HG03159 (cell line): Measurements from ENCODE around the gene CPXM2.

Experiments
- ATAC-seq: cut with Tn5 transposase; IDR thresholded peaks from one replicate; pipeline ENCODE4 v1.9.1; 2021; ENCODE audit warnings: mild to moderate bottlenecking, moderate library complexity; ENCODE audit not compliant: unreplicated experiment

CPXM2 gene

GRCh38 chr10:123878666-123879303, 12.8 kb downstream of the CPXM2 start:
- no peak for ATAC-seq

GRCh38 chr10:123870260-123870659, 21.3 kb downstream of the CPXM2 start:
- no peak for ATAC-seq

DNA sequence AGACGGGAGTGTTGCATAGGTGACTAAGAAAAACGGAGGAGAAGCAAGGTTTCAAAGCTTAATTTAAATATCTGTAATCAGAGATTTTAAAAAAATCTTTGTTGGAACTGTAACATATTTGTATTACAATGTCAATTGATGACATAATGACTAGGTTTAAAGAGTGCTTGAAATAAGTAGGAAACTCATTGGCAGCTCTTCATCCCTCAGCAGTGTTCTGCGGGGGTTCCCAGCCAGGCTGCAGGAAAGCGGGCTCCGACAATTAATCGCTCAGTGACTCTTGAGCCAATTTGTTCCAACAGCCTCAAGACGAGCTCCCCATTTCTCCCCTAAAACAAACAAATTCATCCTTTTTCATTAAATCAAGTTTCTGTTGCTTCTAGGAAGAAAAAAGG, 22.6 kb downstream of the CPXM2 start:
- ATAC-seq = no peak

DNA sequence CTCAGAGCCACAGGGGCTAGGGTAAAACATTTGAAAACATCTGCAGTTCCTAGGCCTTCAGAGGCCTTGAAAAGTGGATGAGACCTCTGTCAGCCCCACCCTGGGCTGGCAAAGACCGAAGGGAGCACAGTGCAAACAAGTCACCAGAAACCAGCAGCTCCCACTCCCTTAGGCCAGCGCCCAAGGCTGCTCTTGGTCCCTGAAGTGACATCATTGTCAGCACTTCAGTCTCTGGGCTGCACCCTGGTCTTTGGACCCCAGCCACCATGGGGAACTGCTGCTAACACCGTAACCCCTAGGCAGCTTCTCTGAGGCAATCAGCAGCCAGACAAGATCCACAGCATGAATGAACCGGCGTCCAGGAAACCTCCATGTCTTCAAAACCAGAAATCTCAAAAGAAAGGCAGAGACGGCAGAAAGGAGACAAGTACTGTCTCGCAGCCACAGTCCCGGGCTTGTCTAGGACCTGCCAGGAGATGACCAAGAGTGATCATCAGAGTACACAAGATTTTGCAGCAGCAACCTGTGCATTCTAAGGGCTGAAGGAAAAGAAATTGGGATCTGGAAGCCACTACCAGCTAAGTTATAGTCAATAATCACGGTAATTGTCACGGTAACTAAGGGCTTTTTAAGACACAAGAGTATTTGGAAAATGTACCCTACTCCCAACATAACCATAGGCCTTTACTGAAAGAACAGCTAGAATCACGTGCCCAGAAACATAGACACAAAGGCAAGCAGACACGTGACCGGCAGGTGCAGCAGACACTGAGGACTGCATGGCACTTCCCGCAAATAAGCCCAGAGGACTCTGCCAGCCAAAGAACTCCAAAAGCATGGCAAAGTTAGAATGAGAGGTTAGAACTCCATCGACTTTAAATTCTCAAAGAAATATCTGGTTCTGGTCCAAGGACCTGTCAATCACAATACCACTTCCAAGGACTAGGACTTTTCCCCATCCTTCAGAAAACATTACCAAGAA, 23.3 kb downstream of the CPXM2 start:
- no peak for ATAC-seq

- no peak for ATAC-seq
Observed at GRCh38 chr10:123865880-123866279, 25.7 kb downstream of the CPXM2 start.

DNA sequence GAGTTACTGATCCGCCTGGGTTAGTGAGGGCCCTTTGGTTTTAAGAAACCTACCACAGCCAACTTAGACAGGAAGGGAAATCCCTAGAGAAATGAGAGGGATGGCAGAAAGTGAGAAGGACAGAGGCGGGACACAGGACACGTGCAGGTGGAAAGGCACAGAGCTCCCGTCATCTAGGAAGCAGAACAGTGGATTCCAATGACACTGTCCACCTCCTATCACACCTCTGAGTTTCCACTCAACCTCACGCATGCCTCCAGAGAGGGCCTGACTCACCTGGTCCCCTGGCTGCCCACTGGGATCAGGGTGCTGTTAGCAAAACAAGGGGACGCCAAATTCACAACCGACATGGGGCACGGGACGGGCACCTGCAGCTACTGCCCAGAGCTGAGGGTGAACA, 26.3 kb downstream of the CPXM2 start:
- no peak for ATAC-seq

- no peak for ATAC-seq
Observed at GRCh38 chr10:123864923-123865322, 26.7 kb downstream of the CPXM2 start.

GRCh38 chr10:123863721-123864482, 27.7 kb downstream of the CPXM2 start:
- no peak for ATAC-seq

GRCh38 chr10:123863183-123863575, 28.4 kb downstream of the CPXM2 start:
- ATAC-seq = no peak

DNA sequence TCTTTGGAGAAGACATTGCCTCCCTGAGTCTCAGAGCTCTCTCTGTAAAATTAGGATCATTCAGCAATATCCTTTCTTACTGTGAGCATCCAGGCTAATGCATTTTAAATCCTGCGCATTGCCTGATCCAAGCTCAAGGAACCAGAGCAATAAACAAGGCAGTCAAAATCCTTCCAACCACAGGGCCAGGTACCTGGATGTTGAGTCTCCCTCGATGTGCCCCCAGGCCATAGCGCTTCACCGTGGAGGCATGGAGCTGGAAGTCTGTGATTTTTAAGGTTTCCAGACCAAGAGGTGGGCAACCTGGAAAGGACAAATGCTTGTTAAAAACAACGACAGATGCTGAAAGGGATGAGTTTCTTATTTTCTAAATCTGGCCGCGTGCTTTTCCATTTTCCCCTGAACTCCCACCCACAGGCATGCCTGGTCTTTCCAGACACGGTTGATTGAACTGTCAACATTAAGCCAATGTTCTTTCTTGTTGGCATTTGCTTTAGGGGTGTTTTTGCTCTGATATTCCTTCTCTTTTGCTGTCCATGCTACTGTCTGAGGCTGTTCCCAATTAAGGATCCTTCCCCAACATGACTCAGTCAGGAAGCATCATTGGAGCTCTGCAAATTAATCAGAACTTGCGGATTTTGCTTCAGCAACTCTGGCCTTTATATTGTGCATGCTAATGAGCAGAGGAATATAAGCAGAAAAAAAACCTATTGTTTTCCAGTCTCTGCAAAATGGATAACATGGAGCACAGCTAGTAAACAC, 29.0 kb downstream of the CPXM2 start:
- no peak for ATAC-seq

GRCh38 chr10:123860856-123861255, 30.8 kb downstream of the CPXM2 start:
- no peak for ATAC-seq

GRCh38 chr10:123860209-123860608, 31.4 kb downstream of the CPXM2 start:
- no peak for ATAC-seq

- no peak for ATAC-seq
Observed at GRCh38 chr10:123859653-123860050, 32.0 kb downstream of the CPXM2 start.

DNA sequence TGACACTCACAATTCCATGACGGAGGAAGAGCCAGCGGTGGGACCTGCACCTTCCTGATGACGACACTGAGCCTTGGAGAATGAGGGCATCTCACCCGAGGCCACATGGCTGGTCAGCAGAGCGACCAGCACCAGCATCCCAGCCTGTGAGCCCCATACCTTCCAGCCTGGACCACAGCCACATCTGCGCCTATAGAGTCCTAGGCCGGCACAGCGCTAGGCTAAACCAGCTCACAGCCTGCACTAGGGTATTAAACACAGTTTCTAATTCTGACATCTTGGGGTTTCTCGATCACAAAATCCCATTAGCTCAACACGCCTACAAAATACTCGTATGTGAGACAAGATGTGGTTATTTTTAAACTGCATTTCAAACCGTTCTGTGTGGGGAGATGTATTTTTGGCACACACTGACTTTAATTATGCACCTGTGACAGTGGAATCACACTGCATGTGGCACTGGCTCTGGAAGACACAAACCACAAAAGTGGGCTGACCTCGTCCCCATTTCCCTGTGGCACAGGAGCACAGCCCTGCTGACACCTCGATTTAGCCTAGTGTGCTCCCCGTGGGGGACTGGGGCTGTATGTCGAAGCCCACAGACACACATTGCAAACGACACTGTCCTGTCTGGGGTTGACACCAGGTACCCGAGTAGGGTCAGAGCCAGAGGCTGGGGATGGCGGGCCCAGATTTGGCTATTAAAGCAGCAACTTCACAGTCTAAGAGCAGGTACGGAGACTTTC, 32.5 kb downstream of the CPXM2 start:
- no peak for ATAC-seq

DNA sequence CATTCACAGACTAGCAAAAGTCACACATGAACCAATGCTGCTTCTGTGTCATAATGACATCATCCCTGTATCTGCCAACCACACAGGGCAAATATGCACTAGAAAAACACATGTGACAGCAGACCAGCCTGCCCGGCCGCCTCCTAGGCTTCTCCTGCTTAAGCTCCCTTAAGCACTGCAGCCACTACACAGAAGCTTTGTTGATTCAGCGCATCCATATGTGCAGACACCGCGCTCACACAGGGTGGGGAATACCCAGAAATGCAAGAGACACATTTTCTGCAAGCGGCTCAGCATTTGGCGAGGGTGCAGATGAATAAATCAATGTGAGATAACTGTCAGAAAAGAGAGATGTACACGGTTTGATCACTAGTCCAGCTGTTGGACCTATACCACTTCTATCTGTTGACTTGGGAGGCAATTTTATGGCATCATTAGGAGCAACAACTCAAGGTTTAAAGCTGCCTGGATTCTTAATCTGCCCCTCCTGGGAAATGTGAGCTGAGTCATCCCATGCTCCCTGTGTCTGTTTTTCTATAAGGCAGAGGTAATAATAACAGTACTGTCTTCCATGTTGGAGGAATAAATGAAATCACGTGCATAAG, 33.4 kb downstream of the CPXM2 start:
- ATAC-seq = no peak

DNA sequence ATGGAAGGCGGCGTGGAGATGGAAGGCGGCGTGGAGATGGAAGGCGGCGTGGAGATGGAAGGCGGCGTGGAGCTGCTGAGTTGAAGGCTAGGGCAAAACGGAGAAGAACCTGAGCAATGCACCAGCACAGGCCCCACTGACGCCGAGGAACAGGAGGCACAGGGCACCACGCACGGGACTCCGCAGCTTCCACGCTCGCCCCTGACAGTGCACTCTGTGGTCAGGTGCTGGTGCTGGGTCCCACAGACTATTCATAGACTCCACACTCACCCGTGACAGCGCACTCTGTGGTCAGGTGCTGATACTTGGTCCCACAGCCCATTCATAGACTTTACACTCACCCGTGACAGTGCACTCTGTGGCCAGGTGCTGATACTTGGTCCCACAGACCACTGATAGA, 34.0 kb downstream of the CPXM2 start:
- ATAC-seq = no peak

GRCh38 chr10:123855008-123855684, 36.5 kb downstream of the CPXM2 start:
- ATAC-seq = no peak

DNA sequence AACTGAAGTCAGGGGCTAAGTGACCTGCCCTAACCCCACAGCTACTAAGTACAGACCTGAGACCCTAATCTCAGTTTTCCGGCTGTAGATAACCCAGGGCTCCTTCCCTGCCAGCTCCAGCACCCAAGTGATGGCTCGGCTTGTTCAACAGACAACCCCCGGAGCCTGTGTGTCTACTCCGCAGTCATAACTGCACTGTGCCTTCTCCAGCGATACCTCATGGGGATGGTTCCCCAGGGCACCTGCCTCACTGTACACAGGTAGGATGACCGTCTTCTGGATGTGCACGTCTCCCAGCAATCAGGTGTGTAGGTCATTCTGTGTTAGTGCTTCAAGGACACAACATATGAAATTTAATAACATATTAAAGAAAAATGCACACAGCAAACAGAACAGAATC, 37.1 kb downstream of the CPXM2 start:
- ATAC-seq = no peak

DNA sequence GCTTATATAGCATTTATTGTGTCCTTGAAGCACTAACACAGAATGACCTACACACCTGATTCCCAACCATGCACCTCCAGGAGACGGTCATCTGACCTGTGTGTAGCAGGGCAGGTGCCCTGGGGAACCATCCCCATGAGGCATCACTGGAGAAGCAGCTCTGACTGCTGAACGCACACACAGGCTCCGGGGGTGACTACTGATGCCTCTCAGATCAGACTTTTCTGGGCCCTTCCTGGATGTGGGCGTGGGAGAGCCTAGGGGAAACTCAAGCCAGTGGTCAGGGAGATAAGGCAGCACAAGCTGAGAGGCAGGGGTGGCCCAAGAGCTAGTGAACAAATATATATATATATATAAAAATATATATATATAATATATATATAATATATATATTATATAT, 37.6 kb downstream of the CPXM2 start:
- no peak for ATAC-seq
